H1 (cell line): Measurements from ENCODE around the gene EPN2. TPM values are rescaled to one million over a fixed set of nuclear protein-coding genes. Genes with fewer than 3 reads are reported as not detected.

Experiments used
- MAX ChIP-seq: IDR thresholded peaks from 2 replicates; pipeline ENCODE4 v1.6.1; 2012; ENCODE audit warnings: inconsistent platforms
- PHF8 ChIP-seq: fragments of 200-600 bp; sonication (generic); conservative IDR thresholded peaks from 2 replicates; pipeline ENCODE4 v1.7.1; 2012; ENCODE audit warnings: low read depth, mild to moderate bottlenecking, inconsistent platforms, low read length, moderate library complexity
- USF2 ChIP-seq: IDR thresholded peaks from 2 replicates; pipeline ENCODE4 v1.6.1; 2011; ENCODE audit warnings: low read length, improper control_type of control experiment
- YY1 ChIP-seq: IDR thresholded peaks from 2 replicates; pipeline ENCODE4 v1.6.1; 2011; ENCODE audit warnings: low read depth, mild to moderate bottlenecking, low read length
- polyA plus RNA-seq, 7 experiments: library from polyadenylated mRNA; depleted of rRNA in 3 of 7; stranded (reverse) in 5 of 7; unstranded in 2 of 7; fragments of >200 nt in 5 of 7; fragments of 200-250 nt in 2 of 7; gene quantifications; 1 replicate in 5 of 7; 2 replicates in 1 of 7; 4 replicates in 1 of 7; pipeline versions ENCODE4 v1.2.1 to v1.2.3, GENCODE V29; 2011 to 2013; ENCODE audit warnings: missing spikeins in 2 of 7, mixed read lengths in 2 of 7
- total RNA-seq: library from RNA; stranded (reverse); fragmentation: NEBNext Ultra II Directional; extraction: Animal tissue kit (Norgen Biotek cat#: 25700); gene quantifications from 2 replicates; pipeline ENCODE4 v1.2.1, GENCODE V29; 2021

The EPN2 gene
- total and polyA plus RNA-seq, 2 of the 8 experiments (the other 6 are each of a cell fraction or from before 2014, with no cell fraction given), result 28.7 to 55.8 TPM

- TF ChIP-seq PHF8 (no peak), MAX (no peak), YY1 (no peak), USF2 (no peak)
Measured at GRCh38 chr17:19292377-19292711, 55.2 kb downstream of the EPN2 start (continued).
